Tibial artery (tissue), 4 donors: ENCODE data around the gene DAO.

Source experiments
- DNase-seq, 2 donors: peaks; one replicate each; pipeline ENCODE4 v3.0.0-alpha.2; 2019
- H3K27ac ChIP-seq, 2 donors: fragments of 200-600 bp; sonication (generic) in 1 of 2; 1 replicate in 1 of 2; 2 replicates in 1 of 2; pipeline ENCODE4 v1.5.1; 2018 to 2019; ENCODE audit warnings: mild to moderate bottlenecking in 1 of 2
- H3K27me3 ChIP-seq, 2 donors: fragments of 200-600 bp; sonication (generic) in 1 of 2; one replicate each; pipeline versions ENCODE4 v1.5.1 to v1.6.0; 2016 to 2019
- H3K36me3 ChIP-seq, 3 donors: fragments of 200-600 bp; sonication (generic) in 2 of 3; one replicate each; pipeline ENCODE4 v1.5.1; 2016 to 2019; ENCODE audit warnings: mild to moderate bottlenecking in 2 of 3
- H3K4me1 ChIP-seq, 4 donors: fragments of 200-600 bp; sonication (generic) in 2 of 4; 1 replicate in 3 of 4; 2 replicates in 1 of 4; pipeline ENCODE4 v1.5.1; 2016 to 2019
- H3K4me3 ChIP-seq, 2 donors: fragments of 200-600 bp; sonication (generic) in 1 of 2; 1 replicate in 1 of 2; 2 replicates in 1 of 2; pipeline ENCODE4 v1.5.1; 2018 to 2019; ENCODE audit warnings: mild to moderate bottlenecking in 2 of 2
- H3K9me3 ChIP-seq, 3 donors: fragments of 200-600 bp; sonication (generic) in 1 of 3; one replicate each; pipeline ENCODE4 v1.5.1; 2016 to 2019
- CTCF ChIP-seq, 2 experiments: fragments of 200-600 bp in 1 of 2; fragments of 450-650 bp in 1 of 2; IDR thresholded peaks; one replicate each; pipeline ENCODE4 v1.5.1; 2017 to 2019; ENCODE audit warnings: antibody characterized with exemption in 2 of 2, mild to moderate bottlenecking in 1 of 2, moderate library complexity in 1 of 2
- intact Hi-C: fragments of 100-400 bp; cut with DNase I; formaldehyde crosslinking; loops from one replicate; pipeline ENCODE4 v1.15.0; 2023; ENCODE audit warnings: low total_unique reads

The DAO gene

GRCh38 chr12:108833757-108834472, 46.0 kb upstream of the DAO start:
- H3K27me3 ChIP-seq, result no peaks in the 10 kb centered on the region
- no peak for TF ChIP-seq CTCF (IDR thresholded peaks at IDR 0.05)
- DNase-seq, result no peak
- H3K4me3 ChIP-seq, result no peak overlapping the region
- H3K27ac ChIP-seq, result peak overlapping the region; percentile 51 to 65
- H3K4me1 ChIP-seq, result peaks cover 0 to 88% (median 56%) of the 10 kb centered on the region in 4 donors
- intact Hi-C loops, result no loop called here
- no peaks in the 10 kb centered on the region for H3K9me3 ChIP-seq
- H3K36me3 ChIP-seq, result peaks cover 0 to 21% (median 15%) of the 10 kb centered on the region in 3 donors

- DNase-seq, result no peak
- Histone ChIP-seq H3K27ac (peak overlapping the region; percentile 69 to 80), H3K27me3 (no peaks in the 10 kb centered on the region), H3K4me1 (peaks cover 3 to 94% (median 73%) of the 10 kb centered on the region in 4 donors), H3K9me3 (no peaks in the 10 kb centered on the region), H3K36me3 (peaks cover 0 to 16% (median 4%) of the 10 kb centered on the region in 3 donors), H3K4me3 (no peak overlapping the region)
- intact Hi-C loops, result no loop called here
- TF ChIP-seq CTCF (IDR thresholded peaks at IDR 0.05), result no peak
Observed at GRCh38 chr12:108835860-108836634, 43.8 kb upstream of the DAO start.

- no peaks in the 10 kb centered on the region for H3K27me3 ChIP-seq
- peaks cover 3 to 88% (median 72%) of the 10 kb centered on the region in 4 donors for H3K4me1 ChIP-seq
- DNase-seq, result no peak
- H3K9me3 ChIP-seq, result no peaks in the 10 kb centered on the region
- H3K36me3 ChIP-seq, result peaks cover 0 to 11% (median 4%) of the 10 kb centered on the region in 3 donors
- no peak overlapping the region for H3K4me3 ChIP-seq
- no peak for TF ChIP-seq CTCF (IDR thresholded peaks at IDR 0.05)
- intact Hi-C loops, result no loop called here
- H3K27ac ChIP-seq, result peak overlapping the region; percentile 69 to 80
Observed at GRCh38 chr12:108837239-108837638, 42.7 kb upstream of the DAO start.

- peaks cover 3 to 88% (median 68%) of the 10 kb centered on the region in 4 donors for H3K4me1 ChIP-seq
- DNase-seq, result no peak
- no peak for TF ChIP-seq CTCF (IDR thresholded peaks at IDR 0.05)
- H3K27me3 ChIP-seq, result no peaks in the 10 kb centered on the region
- H3K27ac ChIP-seq, result peak overlapping the region; percentile 69 to 80
- intact Hi-C loops, result no loop called here
- H3K9me3 ChIP-seq, result no peaks in the 10 kb centered on the region
- peaks cover 0 to 11% (median 4%) of the 10 kb centered on the region in 3 donors for H3K36me3 ChIP-seq
- no peak overlapping the region for H3K4me3 ChIP-seq
Observed at GRCh38 chr12:108837680-108838079, 42.2 kb upstream of the DAO start.

GRCh38 chr12:108838194-108839017, 41.5 kb upstream of the DAO start:
- no peaks in the 10 kb centered on the region for H3K27me3 ChIP-seq
- H3K4me1 ChIP-seq, result peaks cover 3 to 86% (median 61%) of the 10 kb centered on the region in 4 donors
- peak overlapping the region; percentile 69 to 80 for H3K27ac ChIP-seq
- H3K36me3 ChIP-seq, result peaks cover 0 to 14% (median 7%) of the 10 kb centered on the region in 3 donors
- peak; percentile 91 to 94 for DNase-seq
- peak in 1 of 2 experiments; percentile 5 for TF ChIP-seq CTCF (IDR thresholded peaks at IDR 0.05)
- no peak overlapping the region for H3K4me3 ChIP-seq
- intact Hi-C loops, result no loop called here
- no peaks in the 10 kb centered on the region for H3K9me3 ChIP-seq
